Erythroblast (primary cell): ENCODE results near the gene VPS11.

Source experiments
- GATA1 ChIP-seq: IDR thresholded peaks from 2 replicates; pipeline ENCODE4 v1.6.1; 2011; ENCODE audit warnings: low read depth, mild to moderate bottlenecking, control low read depth, low read length, moderate library complexity
- POLR2A ChIP-seq: IDR thresholded peaks from 2 replicates; pipeline ENCODE4 v1.6.1; 2011; ENCODE audit warnings: mild to moderate bottlenecking, low read length

DNA sequence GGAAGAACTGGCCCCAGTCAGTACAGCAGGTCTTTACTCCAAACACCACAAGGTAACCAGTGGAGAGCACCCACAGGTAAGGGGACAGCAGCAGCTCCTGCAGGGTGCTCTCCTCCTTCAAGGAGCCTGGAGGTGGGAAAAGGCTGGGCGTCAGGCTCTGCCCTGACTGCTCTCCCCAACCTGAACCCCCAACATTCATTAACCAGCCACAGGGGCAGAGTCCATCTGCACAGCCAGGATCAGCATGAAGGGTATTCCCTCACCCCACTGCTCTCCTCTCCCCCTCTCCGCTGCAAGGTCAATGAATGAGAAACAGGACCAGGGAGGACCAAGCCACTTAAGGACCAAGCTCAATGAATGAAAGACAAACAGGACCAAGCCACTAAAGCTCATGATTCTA lies 40.6 kb upstream of the VPS11 start:
- no peak for TF ChIP-seq POLR2A
- TF ChIP-seq GATA1 = no peak
